Gastroesophageal sphincter (tissue), 3 donors: ENCODE results near the gene SLC22A31.

Experiments used
- CTCF ChIP-seq, 4 experiments: fragments of 200-600 bp in 2 of 4; fragments of 450-650 bp in 2 of 4; sonication (generic) in 1 of 4; IDR thresholded peaks; one replicate each; pipeline ENCODE4 v1.5.1; 2017 to 2019; ENCODE audit warnings: antibody characterized with exemption in 4 of 4, mild to moderate bottlenecking in 2 of 4, moderate library complexity in 2 of 4
- EP300 ChIP-seq: sonication (generic); formaldehyde crosslinking; IDR thresholded peaks from one replicate; pipeline ENCODE4 v1.6.1; 2017; ENCODE audit warnings: antibody characterized with exemption, mild to moderate bottlenecking
- POLR2A ChIP-seq, 2 donors: fragments of 450-650 bp; IDR thresholded peaks; one replicate each; pipeline ENCODE4 v1.6.1; 2017; ENCODE audit warnings: antibody characterized with exemption in 2 of 2, mild to moderate bottlenecking in 2 of 2, moderate library complexity in 1 of 2

- no peak for TF ChIP-seq POLR2A (IDR thresholded peaks at IDR 0.05)
- no peak for TF ChIP-seq CTCF (IDR thresholded peaks at IDR 0.05)
- TF ChIP-seq EP300: no peak
Observed at GRCh38 chr16:89209522-89210044, 9.2 kb upstream of the SLC22A31 start.
